Retinal pigment epithelial cell (primary cell): Measurements from ENCODE around the gene TOR2A.
A peak's percentile ranks its signal among the peaks of the same experiment; 100 is the strongest.

Experiments
- DNase-seq: peaks from one replicate; pipeline ENCODE4 v3.0.0-alpha.2; 2010; ENCODE audit warnings: low read depth
- H3K4me3 ChIP-seq: 2 replicates; pipeline ENCODE4 v1.5.1; 2011; ENCODE audit warnings: mild to moderate bottlenecking, low read length, control low read depth, moderate library complexity
- TF ChIP-seq, protein P1 (sequence below): conservative IDR thresholded peaks from 2 replicates; pipeline ENCODE4 v1.5.1; 2011; ENCODE audit warnings: low read depth, low read length, control low read depth, inconsistent platforms

The TOR2A gene

DNA sequence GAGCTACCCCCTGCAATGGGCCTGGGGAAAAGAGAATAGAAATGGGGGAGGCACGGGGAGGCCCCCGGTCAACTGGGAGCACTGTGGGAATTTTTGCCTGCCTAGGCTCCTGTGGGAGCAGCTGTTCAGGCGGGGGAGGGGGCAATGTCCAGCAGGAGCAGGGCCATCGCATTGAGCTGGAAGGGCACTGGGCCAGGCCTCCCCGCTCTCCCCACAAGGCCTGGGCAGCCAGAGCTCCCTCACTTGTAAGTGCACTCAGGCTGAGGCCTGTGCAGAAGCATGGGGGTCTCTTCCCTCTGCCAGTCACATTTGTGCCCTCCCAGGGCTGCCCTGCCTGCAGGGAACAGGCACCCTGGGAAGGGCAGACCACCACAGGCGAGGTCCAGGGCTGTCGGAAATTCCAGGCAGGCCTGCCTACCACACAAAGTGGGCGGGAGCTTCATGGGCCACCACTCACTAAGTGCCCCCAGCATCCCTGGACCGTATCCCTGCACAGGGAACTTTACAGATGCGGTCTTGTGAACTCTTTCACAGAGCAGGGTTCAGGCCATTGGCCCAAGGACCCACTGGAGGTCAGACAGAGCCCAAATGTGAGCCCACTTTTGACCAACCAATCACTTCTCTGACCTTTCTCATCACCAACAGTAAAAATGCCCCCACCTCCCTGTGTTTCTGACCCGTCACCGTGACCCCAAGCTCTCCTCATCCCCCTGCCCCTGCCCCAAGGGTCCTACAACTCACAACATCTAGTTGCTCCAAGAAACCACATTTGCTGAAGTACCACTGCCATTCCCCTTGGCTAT, 29.3 kb downstream of the TOR2A start:
- DNase-seq, result no peak

DNA sequence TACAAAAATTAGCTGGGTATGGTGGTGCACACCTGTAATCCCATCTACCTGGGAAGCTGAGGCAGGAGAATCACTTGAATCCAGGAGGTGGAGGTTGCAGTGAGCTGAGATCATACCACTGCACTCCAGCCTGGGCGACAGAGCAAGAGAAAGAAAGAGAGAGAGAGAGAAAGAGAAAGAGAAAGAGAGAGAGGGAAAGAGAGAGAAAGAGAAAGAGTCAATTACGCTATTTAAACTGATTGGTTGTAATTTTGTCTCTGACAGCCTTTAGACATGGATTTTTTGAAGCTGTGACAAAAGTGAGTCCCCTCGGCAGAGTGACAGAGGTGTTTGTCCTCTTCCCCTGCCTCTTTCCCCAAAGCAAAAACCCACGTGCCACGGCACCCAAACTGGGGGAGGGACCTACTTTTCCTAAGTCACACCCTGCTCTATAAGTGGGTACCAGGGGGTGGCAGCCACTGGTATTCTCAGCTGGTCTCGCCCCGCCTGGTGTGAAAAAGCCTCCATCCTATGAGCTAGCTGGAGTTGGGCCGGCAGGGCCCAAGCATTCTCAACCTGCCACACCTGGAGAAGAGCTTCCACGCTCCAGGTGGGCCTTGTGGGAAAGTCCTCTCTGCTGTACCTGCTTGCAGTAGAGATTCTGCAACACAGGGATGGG, 31.7 kb downstream of the TOR2A start:
- no peak overlapping the region for H3K4me3 ChIP-seq
- TF ChIP-seq, protein P1, sequence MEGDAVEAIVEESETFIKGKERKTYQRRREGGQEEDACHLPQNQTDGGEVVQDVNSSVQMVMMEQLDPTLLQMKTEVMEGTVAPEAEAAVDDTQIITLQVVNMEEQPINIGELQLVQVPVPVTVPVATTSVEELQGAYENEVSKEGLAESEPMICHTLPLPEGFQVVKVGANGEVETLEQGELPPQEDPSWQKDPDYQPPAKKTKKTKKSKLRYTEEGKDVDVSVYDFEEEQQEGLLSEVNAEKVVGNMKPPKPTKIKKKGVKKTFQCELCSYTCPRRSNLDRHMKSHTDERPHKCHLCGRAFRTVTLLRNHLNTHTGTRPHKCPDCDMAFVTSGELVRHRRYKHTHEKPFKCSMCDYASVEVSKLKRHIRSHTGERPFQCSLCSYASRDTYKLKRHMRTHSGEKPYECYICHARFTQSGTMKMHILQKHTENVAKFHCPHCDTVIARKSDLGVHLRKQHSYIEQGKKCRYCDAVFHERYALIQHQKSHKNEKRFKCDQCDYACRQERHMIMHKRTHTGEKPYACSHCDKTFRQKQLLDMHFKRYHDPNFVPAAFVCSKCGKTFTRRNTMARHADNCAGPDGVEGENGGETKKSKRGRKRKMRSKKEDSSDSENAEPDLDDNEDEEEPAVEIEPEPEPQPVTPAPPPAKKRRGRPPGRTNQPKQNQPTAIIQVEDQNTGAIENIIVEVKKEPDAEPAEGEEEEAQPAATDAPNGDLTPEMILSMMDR, result no peak
- DNase-seq, result no peak

More for the DNA sequence above, 29.3 kb downstream of the TOR2A start:
- TF ChIP-seq, protein P1, result no peak
- no peak overlapping the region for H3K4me3 ChIP-seq

GRCh38 chr9:127700594-127701255, 34.4 kb downstream of the TOR2A start:
- TF ChIP-seq, protein P1, result no peak
- no peak overlapping the region for H3K4me3 ChIP-seq
- DNase-seq, result no peak

DNA sequence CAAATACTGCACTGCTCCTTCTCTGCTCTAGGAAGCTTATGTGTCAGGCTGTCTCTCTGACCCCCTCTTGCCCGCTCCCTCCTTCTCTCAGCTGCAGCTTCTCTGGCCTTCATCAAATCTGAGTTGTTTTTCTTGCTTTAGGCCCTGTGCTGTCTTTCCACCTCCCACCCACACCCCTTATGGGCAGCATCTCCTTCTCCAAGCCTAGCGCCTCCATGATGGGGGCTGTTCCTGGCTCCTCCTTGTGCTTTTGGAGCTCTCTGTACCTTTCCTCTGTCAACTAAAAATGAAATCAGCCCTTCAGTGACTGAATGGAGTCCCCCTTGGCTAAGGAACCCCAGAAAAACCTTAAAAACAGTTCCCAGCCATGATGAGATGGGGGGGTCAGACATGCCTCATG, 35.0 kb downstream of the TOR2A start:
- TF ChIP-seq, protein P1, result no peak
- no peak for DNase-seq
- H3K4me3 ChIP-seq, result no peak overlapping the region

GRCh38 chr9:127698985-127699670, 36.0 kb downstream of the TOR2A start:
- TF ChIP-seq, protein P1, result peak; percentile 4
- peak; percentile 87 for DNase-seq
- H3K4me3 ChIP-seq, result peak overlapping the region; percentile 26

DNA sequence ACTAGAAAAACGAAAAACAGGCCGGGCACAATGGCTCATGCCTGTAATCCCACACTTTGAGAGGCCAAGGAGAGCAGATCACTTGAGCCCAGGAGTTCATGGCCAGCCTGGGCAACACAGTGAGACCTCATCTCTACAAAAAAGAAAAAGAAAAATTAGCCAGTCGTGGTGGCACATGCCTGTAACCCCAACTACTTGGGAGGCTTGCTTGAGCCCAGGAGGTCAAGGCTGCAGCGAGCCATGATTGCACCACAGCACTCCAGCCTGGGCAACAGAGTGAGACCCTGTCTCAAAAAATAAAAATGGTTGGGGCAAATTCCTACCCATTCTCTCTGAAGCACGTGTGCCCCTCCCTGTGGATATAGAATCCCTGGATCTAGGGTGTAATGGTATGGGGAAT, 36.7 kb downstream of the TOR2A start:
- H3K4me3 ChIP-seq, result no peak overlapping the region
- TF ChIP-seq, protein P1, result no peak
- no peak for DNase-seq
